CD4-positive, alpha-beta T cell (primary cell): ENCODE data around the gene FAM153A. TPM values are rescaled to one million over a fixed set of nuclear protein-coding genes. Genes with fewer than 3 reads are reported as not detected.
"Not testable (repeated sequence)": the region's sequence is repeated elsewhere in the genome, so short reads cannot be mapped to it uniquely, and the experiment has no call there.

ENCODE experiments used
- ATAC-seq: fragments of 200-7000 bp; cut with Tn5 transposase; one replicate; pipeline ENCODE4 v1.10.0; 2022; ENCODE audit warnings: mild to moderate bottlenecking; ENCODE audit not compliant: poor library complexity
- CTCF ChIA-PET: fragments of 350-600 bp; sonication (Branson Sonifier 250); formaldehyde crosslinking; loops from one replicate; lab custom pipeline; 2021; ENCODE audit warnings: antibody characterized with exemption, inconsistent platforms; lab: Charles Lee
- POLR2A ChIA-PET: fragments of 350-600 bp; sonication (Branson Sonifier 250); formaldehyde crosslinking; loops from one replicate; lab custom pipeline; 2021; ENCODE audit warnings: antibody characterized with exemption, inconsistent platforms; lab: Charles Lee
- DNase-seq, 14 experiments: peaks; one replicate each; pipeline ENCODE4 v3.0.0-alpha.2; 2013 to 2020; ENCODE audit warnings: mixed read lengths in 2 of 14
- H3K27ac ChIP-seq, 2 donors: one replicate each; pipeline versions ENCODE4 v1.5.1 to v1.7.0; 2013; ENCODE audit warnings: low read length in 2 of 2, low read depth in 1 of 2, mild to moderate bottlenecking in 1 of 2
- H3K27me3 ChIP-seq, 2 experiments: 1 replicate in 1 of 2; 2 replicates in 1 of 2; pipeline versions ENCODE4 v1.6.1 to v1.7.0; 2013; ENCODE audit warnings: low read length in 2 of 2, control low read depth in 1 of 2, mild to moderate bottlenecking in 1 of 2, moderate library complexity in 1 of 2; ENCODE audit not compliant: insufficient read depth in 2 of 2, control insufficient read depth in 1 of 2
- H3K36me3 ChIP-seq: one replicate; pipeline ENCODE4 v1.6.1; 2013; ENCODE audit warnings: low read length, control low read depth; ENCODE audit not compliant: insufficient read depth
- H3K4me1 ChIP-seq: one replicate; pipeline ENCODE4 v1.6.1; 2013; ENCODE audit warnings: low read length, control low read depth; ENCODE audit not compliant: insufficient read depth
- H3K4me3 ChIP-seq: one replicate; pipeline ENCODE4 v1.5.1; 2013; ENCODE audit warnings: mild to moderate bottlenecking, low read length, moderate library complexity
- H3K9me3 ChIP-seq, 2 experiments: 1 replicate in 1 of 2; 2 replicates in 1 of 2; pipeline versions ENCODE4 v1.6.1 to v1.7.0; 2013; ENCODE audit warnings: low read length in 2 of 2, mild to moderate bottlenecking in 2 of 2, control low read depth in 1 of 2, moderate library complexity in 1 of 2; ENCODE audit not compliant: control insufficient read depth in 1 of 2, insufficient read depth in 1 of 2
- H3K27ac Mint-ChIP-seq: one replicate; pipeline ENCODE4 v1.8.0; 2020; ENCODE audit warnings: mixed read lengths
- H3K27me3 Mint-ChIP-seq: one replicate; pipeline ENCODE4 v1.8.0; 2021; ENCODE audit warnings: mixed read lengths
- H3K36me3 Mint-ChIP-seq: one replicate; pipeline ENCODE4 v1.8.0; 2021; ENCODE audit warnings: low read depth, mixed read lengths
- H3K4me1 Mint-ChIP-seq: one replicate; pipeline ENCODE4 v1.8.0; 2021; ENCODE audit warnings: low read depth, mixed read lengths
- H3K4me3 Mint-ChIP-seq: one replicate; pipeline ENCODE4 v1.8.0; 2020; ENCODE audit warnings: mild to moderate bottlenecking, mixed read lengths
- H3K9me3 Mint-ChIP-seq: one replicate; pipeline ENCODE4 v1.8.0; 2020; ENCODE audit warnings: mixed read lengths
- intact Hi-C, 2 experiments: fragments of 100-400 bp; cut with DNase I in 1 of 2; cut with micrococcal nuclease in 1 of 2; formaldehyde crosslinking; loops; one replicate each; pipeline versions ENCODE4 v1.15.1 to v1.9.0; 2023 to 2025; cut with DNase I, micrococcal nuclease
- total RNA-seq, 174 experiments: library from RNA in 2 of 174; stranded (reverse) in 2 of 174; gene quantifications; one replicate each; pipeline ENCODE4 v1.2.3 and lab custom pipeline; 2021 to 2026

FAM153A gene
- total RNA-seq, 2 experiments from 2014 or later, result 106 to 115 TPM

- H3K4me1 Mint-ChIP-seq, CTCF ChIA-PET, ATAC-seq, H3K27ac Mint-ChIP-seq, H3K4me1 ChIP-seq, H3K4me3 Mint-ChIP-seq, H3K9me3 Mint-ChIP-seq, H3K27ac ChIP-seq, H3K36me3 ChIP-seq, H3K27me3 Mint-ChIP-seq, intact Hi-C loops, DNase-seq, H3K4me3 ChIP-seq, POLR2A ChIA-PET, H3K36me3 Mint-ChIP-seq, H3K27me3 ChIP-seq, H3K9me3 ChIP-seq: not testable (repeated sequence)
These were observed 57.8 kb downstream of the FAM153A start for GRCh38 chr5:177724858-177725257.

DNA sequence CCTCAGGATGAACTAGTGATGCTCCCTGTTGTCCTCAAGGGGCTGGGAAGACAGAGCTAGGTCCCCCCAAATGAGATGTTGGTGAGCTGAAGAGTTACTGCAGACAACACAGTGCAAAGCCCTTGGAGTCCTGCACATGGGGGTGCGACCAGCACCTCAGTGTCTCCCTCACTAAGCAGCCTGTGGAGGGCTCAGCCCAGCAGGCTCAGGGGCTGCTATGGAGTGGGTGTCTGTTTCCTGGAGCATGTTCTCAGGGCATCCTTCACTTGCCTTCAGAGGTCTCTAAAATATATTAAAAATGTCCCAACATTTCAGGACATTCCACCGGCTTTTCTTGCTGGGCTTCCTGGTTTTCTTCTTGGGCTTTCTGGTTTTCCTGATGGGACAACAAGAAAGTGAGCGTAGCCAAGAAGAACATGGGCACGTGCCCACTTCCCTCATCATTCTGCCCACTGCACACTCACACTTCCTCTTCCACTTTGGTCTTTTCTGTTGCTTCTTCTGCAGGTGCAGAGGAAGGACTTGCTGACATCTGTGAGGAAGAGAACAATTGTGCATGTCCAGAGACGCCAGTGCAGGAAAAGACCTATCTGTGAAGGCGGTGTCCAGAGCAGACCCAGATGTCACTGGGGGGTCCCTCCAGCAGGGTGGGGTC, 58.7 kb downstream of the FAM153A start:
- H3K9me3 Mint-ChIP-seq, POLR2A ChIA-PET, intact Hi-C loops: not testable (repeated sequence)

GRCh38 chr5:177722829-177723228, 59.9 kb downstream of the FAM153A start:
- H3K4me3 Mint-ChIP-seq, H3K4me1 Mint-ChIP-seq, H3K4me3 ChIP-seq, H3K27me3 ChIP-seq, H3K27ac Mint-ChIP-seq, POLR2A ChIA-PET, H3K36me3 ChIP-seq, H3K27me3 Mint-ChIP-seq, H3K27ac ChIP-seq, ATAC-seq, H3K4me1 ChIP-seq, H3K9me3 Mint-ChIP-seq, intact Hi-C loops, CTCF ChIA-PET, H3K36me3 Mint-ChIP-seq, DNase-seq, H3K9me3 ChIP-seq: not testable (repeated sequence)

More for the DNA sequence above, 58.7 kb downstream of the FAM153A start:
- H3K36me3 Mint-ChIP-seq, H3K36me3 ChIP-seq, H3K4me3 Mint-ChIP-seq, H3K27ac Mint-ChIP-seq, H3K27me3 ChIP-seq, H3K27me3 Mint-ChIP-seq, H3K4me3 ChIP-seq, H3K4me1 ChIP-seq, ATAC-seq, H3K9me3 ChIP-seq, H3K4me1 Mint-ChIP-seq, H3K27ac ChIP-seq, DNase-seq, CTCF ChIA-PET: not testable (repeated sequence)

GRCh38 chr5:177719989-177720388, 62.7 kb downstream of the FAM153A start:
- H3K27me3 ChIP-seq, H3K4me1 Mint-ChIP-seq, H3K4me1 ChIP-seq, H3K27ac ChIP-seq, H3K4me3 Mint-ChIP-seq, H3K9me3 ChIP-seq, DNase-seq, H3K27me3 Mint-ChIP-seq, POLR2A ChIA-PET, ATAC-seq, H3K9me3 Mint-ChIP-seq, intact Hi-C loops, H3K27ac Mint-ChIP-seq, H3K36me3 Mint-ChIP-seq, H3K4me3 ChIP-seq, CTCF ChIA-PET, H3K36me3 ChIP-seq: not testable (repeated sequence)

GRCh38 chr5:177715423-177715822, 67.3 kb downstream of the FAM153A start:
- H3K9me3 Mint-ChIP-seq, H3K27me3 Mint-ChIP-seq, H3K4me3 ChIP-seq, ATAC-seq, H3K27ac Mint-ChIP-seq, intact Hi-C loops, CTCF ChIA-PET, H3K4me1 Mint-ChIP-seq, H3K36me3 ChIP-seq, H3K4me1 ChIP-seq, H3K9me3 ChIP-seq, H3K27me3 ChIP-seq, DNase-seq, POLR2A ChIA-PET, H3K4me3 Mint-ChIP-seq, H3K27ac ChIP-seq: not testable (repeated sequence)
- peaks cover 19% of the 10 kb centered on the region for H3K36me3 Mint-ChIP-seq

- H3K36me3 Mint-ChIP-seq, CTCF ChIA-PET, H3K9me3 Mint-ChIP-seq, H3K4me3 Mint-ChIP-seq, H3K27me3 ChIP-seq, H3K27me3 Mint-ChIP-seq, H3K27ac ChIP-seq, H3K4me1 ChIP-seq, ATAC-seq, H3K36me3 ChIP-seq, H3K4me3 ChIP-seq, POLR2A ChIA-PET, H3K9me3 ChIP-seq, intact Hi-C loops, H3K27ac Mint-ChIP-seq, DNase-seq, H3K4me1 Mint-ChIP-seq: not testable (repeated sequence)
These were observed 86.6 kb downstream of the FAM153A start for GRCh38 chr5:177696100-177696499.

DNA sequence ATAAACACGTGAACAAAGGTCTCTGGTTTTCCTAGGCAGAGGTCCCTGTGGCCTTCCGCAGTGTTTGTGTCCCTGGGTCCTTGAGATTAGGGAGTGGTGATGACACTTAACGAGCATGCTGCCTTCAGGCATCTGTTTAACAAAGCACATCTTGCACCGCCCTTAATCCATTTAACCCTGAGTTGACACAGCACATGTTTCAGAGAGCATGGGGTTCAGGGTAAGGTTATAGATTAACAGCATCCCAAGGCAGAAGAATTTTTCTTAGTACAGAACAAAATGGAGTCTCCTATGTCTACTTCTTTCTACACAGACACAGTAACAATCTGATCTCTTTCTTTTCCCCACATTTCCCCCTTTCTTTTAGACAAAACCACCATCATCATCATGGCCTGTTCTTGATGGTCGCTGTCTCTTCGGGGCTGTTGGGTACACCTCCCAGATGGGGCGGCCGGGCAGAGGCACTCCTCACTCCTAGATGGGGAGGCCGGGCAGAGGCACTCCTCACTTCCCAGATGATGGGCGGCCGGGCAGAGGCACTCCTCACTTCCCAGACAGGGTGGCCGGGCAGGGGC, 87.3 kb downstream of the FAM153A start:
- H3K36me3 Mint-ChIP-seq, intact Hi-C loops, H3K36me3 ChIP-seq, H3K9me3 ChIP-seq, H3K4me1 ChIP-seq, H3K4me3 ChIP-seq, H3K9me3 Mint-ChIP-seq, H3K4me1 Mint-ChIP-seq, H3K27ac ChIP-seq, POLR2A ChIA-PET, H3K27me3 ChIP-seq, H3K27me3 Mint-ChIP-seq, DNase-seq, H3K27ac Mint-ChIP-seq, ATAC-seq, H3K4me3 Mint-ChIP-seq, CTCF ChIA-PET: not testable (repeated sequence)
